ENCODE results near the gene CTNND2.

Gene CTNND2

GRCh38 chr5:11181940-11182339 lies 722.3 kb downstream of the CTNND2 start:
- TF ChIP-seq CTCF (IDR thresholded peaks at IDR 0.05; ENCODE audit: insufficient read depth, low read length, poor library complexity, severe bottlenecking), result no peak
- no peaks in the 10 kb centered on the region for H3K36me3 ChIP-seq (ENCODE audit: control insufficient read depth, insufficient read depth, low read length)
- no peak overlapping the region for H3K4me3 ChIP-seq (replicated peaks; ENCODE audit: low read depth, low read length)
- no peaks in the 10 kb centered on the region for H3K27me3 ChIP-seq (replicated peaks; ENCODE audit: control insufficient read depth, insufficient read depth, low read length)
- no peak for DNase-seq (ENCODE audit: extremely low read depth, insufficient read length)

- no peaks in the 10 kb centered on the region for H3K27me3 ChIP-seq (replicated peaks; ENCODE audit: control insufficient read depth, insufficient read depth, low read length)
- no peak overlapping the region for H3K4me3 ChIP-seq (replicated peaks; ENCODE audit: low read depth, low read length)
- no peak for DNase-seq (ENCODE audit: extremely low read depth, insufficient read length)
- H3K36me3 ChIP-seq (ENCODE audit: control insufficient read depth, insufficient read depth, low read length), result no peaks in the 10 kb centered on the region
- TF ChIP-seq CTCF (IDR thresholded peaks at IDR 0.05; ENCODE audit: insufficient read depth, low read length, poor library complexity, severe bottlenecking), result no peak
These were observed 723.4 kb downstream of the CTNND2 start for GRCh38 chr5:11180890-11181289.

GRCh38 chr5:11177999-11178711 lies 726.1 kb downstream of the CTNND2 start:
- Histone ChIP-seq H3K4me3 (replicated peaks; ENCODE audit: low read depth, low read length) (no peak overlapping the region), H3K27me3 (replicated peaks; ENCODE audit: control insufficient read depth, insufficient read depth, low read length) (no peaks in the 10 kb centered on the region), H3K36me3 (ENCODE audit: control insufficient read depth, insufficient read depth, low read length) (no peaks in the 10 kb centered on the region)
- DNase-seq (ENCODE audit: extremely low read depth, insufficient read length), result no peak
- TF ChIP-seq CTCF (IDR thresholded peaks at IDR 0.05; ENCODE audit: insufficient read depth, low read length, poor library complexity, severe bottlenecking), result no peak

- H3K4me3 ChIP-seq (replicated peaks; ENCODE audit: low read depth, low read length), result no peak overlapping the region
- TF ChIP-seq CTCF (IDR thresholded peaks at IDR 0.05; ENCODE audit: insufficient read depth, low read length, poor library complexity, severe bottlenecking), result no peak
- no peak for DNase-seq (ENCODE audit: extremely low read depth, insufficient read length)
- no peaks in the 10 kb centered on the region for H3K27me3 ChIP-seq (replicated peaks; ENCODE audit: control insufficient read depth, insufficient read depth, low read length)
- no peaks in the 10 kb centered on the region for H3K36me3 ChIP-seq (ENCODE audit: control insufficient read depth, insufficient read depth, low read length)
These were observed 729.7 kb downstream of the CTNND2 start for GRCh38 chr5:11174591-11174990.

- no peak for DNase-seq (ENCODE audit: extremely low read depth, insufficient read length)
- no peak overlapping the region for H3K4me3 ChIP-seq (replicated peaks; ENCODE audit: low read depth, low read length)
- TF ChIP-seq CTCF (IDR thresholded peaks at IDR 0.05; ENCODE audit: insufficient read depth, low read length, poor library complexity, severe bottlenecking), result no peak
- no peaks in the 10 kb centered on the region for H3K27me3 ChIP-seq (replicated peaks; ENCODE audit: control insufficient read depth, insufficient read depth, low read length)
- no peaks in the 10 kb centered on the region for H3K36me3 ChIP-seq (ENCODE audit: control insufficient read depth, insufficient read depth, low read length)
These were observed 731.8 kb downstream of the CTNND2 start for GRCh38 chr5:11172484-11172883.

- DNase-seq (ENCODE audit: extremely low read depth, insufficient read length), result no peak
- no peak for TF ChIP-seq CTCF (IDR thresholded peaks at IDR 0.05; ENCODE audit: insufficient read depth, low read length, poor library complexity, severe bottlenecking)
- Histone ChIP-seq H3K36me3 (ENCODE audit: control insufficient read depth, insufficient read depth, low read length) (no peaks in the 10 kb centered on the region), H3K27me3 (replicated peaks; ENCODE audit: control insufficient read depth, insufficient read depth, low read length) (no peaks in the 10 kb centered on the region), H3K4me3 (replicated peaks; ENCODE audit: low read depth, low read length) (no peak overlapping the region)
These were observed 733.0 kb downstream of the CTNND2 start for GRCh38 chr5:11171236-11171635.
